Common myeloid progenitor, CD34-positive (primary cell): ENCODE measurements around the gene CRYZL1.

ENCODE experiments used
- CTCF ChIA-PET: fragments of 350-600 bp; sonication (Branson Sonifier 250); formaldehyde crosslinking; loops from one replicate; lab custom pipeline; 2021; ENCODE audit warnings: antibody characterized with exemption; lab: Charles Lee
- POLR2A ChIA-PET: fragments of 350-600 bp; sonication (Branson Sonifier 250); formaldehyde crosslinking; loops from one replicate; lab custom pipeline; 2021; ENCODE audit warnings: antibody characterized with exemption; lab: Charles Lee
- DNase-seq, 3 donors: peaks; one replicate each; pipeline versions ENCODE4 v3.0.0 to v3.0.0-alpha.2; 2013
- H3K27ac ChIP-seq, 2 experiments: 1 replicate in 1 of 2; 2 replicates in 1 of 2; pipeline ENCODE4 v1.7.0; 2013; ENCODE audit warnings: inconsistent platforms in 2 of 2, low read length in 2 of 2, mild to moderate bottlenecking in 2 of 2, low read depth in 1 of 2, moderate library complexity in 1 of 2; ENCODE audit not compliant: severe bottlenecking in 2 of 2, insufficient read depth in 1 of 2, poor library complexity in 1 of 2
- H3K27me3 ChIP-seq, 5 experiments: replicated peaks in 2 of 5; 1 replicate in 3 of 5; 2 replicates in 2 of 5; pipeline versions ENCODE4 v1.6.1 to v1.7.0; 2013; ENCODE audit warnings: low read length in 4 of 5, mild to moderate bottlenecking in 2 of 5, moderate library complexity in 2 of 5, inconsistent platforms in 1 of 5; ENCODE audit not compliant: insufficient read depth in 5 of 5, control insufficient read depth in 4 of 5
- H3K36me3 ChIP-seq, 4 experiments: 1 replicate in 2 of 4; 2 replicates in 2 of 4; pipeline versions ENCODE4 v1.6.1 to v1.7.0; 2013; ENCODE audit warnings: low read length in 3 of 4, control low read depth in 1 of 4, mild to moderate bottlenecking in 1 of 4; ENCODE audit not compliant: control insufficient read depth in 4 of 4, insufficient read depth in 4 of 4
- H3K4me1 ChIP-seq, 4 experiments: 1 replicate in 3 of 4; 2 replicates in 1 of 4; pipeline versions ENCODE4 v1.6.1 to v1.7.1; 2013; ENCODE audit warnings: low read length in 3 of 4, mild to moderate bottlenecking in 3 of 4, control low read depth in 1 of 4, inconsistent platforms in 1 of 4, moderate library complexity in 1 of 4; ENCODE audit not compliant: control insufficient read depth in 4 of 4, insufficient read depth in 4 of 4; ENCODE audit errors: control extremely low read depth in 1 of 4
- H3K4me3 ChIP-seq, 7 experiments: 1 replicate in 4 of 7; 2 replicates in 3 of 7; pipeline versions ENCODE4 v1.5.1 to v1.7.0; 2013; ENCODE audit warnings: mild to moderate bottlenecking in 7 of 7, low read length in 6 of 7, moderate library complexity in 6 of 7, inconsistent platforms in 2 of 7, low read depth in 2 of 7, control low read depth in 1 of 7; ENCODE audit not compliant: insufficient read depth in 4 of 7, control insufficient read depth in 1 of 7; ENCODE audit errors: extremely low read depth in 1 of 7
- H3K9me3 ChIP-seq, 5 experiments: 1 replicate in 4 of 5; 2 replicates in 1 of 5; pipeline versions ENCODE4 v1.6.1 to v1.7.1; 2013; ENCODE audit warnings: low read length in 4 of 5, mild to moderate bottlenecking in 2 of 5, inconsistent platforms in 1 of 5, low read depth in 1 of 5, moderate library complexity in 1 of 5; ENCODE audit not compliant: control insufficient read depth in 4 of 5, insufficient read depth in 2 of 5; ENCODE audit errors: control extremely low read depth in 1 of 5
- WGBS: methylation state at CpG from one replicate; pipeline ENCODE4 v1.1.5; 2013; ENCODE audit not compliant: insufficient coverage; 5-methylcytosine and 5-hydroxymethylcytosine counted together

The CRYZL1 gene

DNA sequence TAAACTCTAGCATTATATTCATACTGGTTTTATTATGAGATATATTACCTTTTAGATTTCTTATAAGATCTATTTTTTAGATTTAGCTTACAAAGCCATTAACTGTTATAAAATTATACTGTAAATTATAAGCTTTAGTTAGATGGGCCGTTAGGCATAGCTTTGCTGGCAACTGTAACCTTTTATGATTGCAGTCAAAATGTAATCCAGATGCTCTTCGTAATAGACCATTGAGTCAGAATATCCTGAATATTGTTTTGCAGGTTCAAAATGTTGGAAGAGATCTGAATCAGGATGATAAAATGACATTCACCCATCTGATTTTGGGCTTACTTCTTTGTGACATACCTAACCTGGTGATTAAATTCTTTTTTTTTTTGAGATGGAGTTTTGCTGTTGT is 21.7 kb upstream of the CRYZL1 start:
- Histone ChIP-seq H3K36me3 (no peaks in the 10 kb centered on the region), H3K4me1 (no peaks in the 10 kb centered on the region), H3K27me3 (no peaks in the 10 kb centered on the region), H3K9me3 (no peaks in the 10 kb centered on the region), H3K4me3 (no peak overlapping the region), H3K27ac (no peak overlapping the region)
- ChIA-PET CTCF (no interaction called here), POLR2A (no interaction called here)
- no peak for DNase-seq
- whole genome bisulfite sequencing, result no CpG with 5 or more reads among the region's 2 CpGs

DNA sequence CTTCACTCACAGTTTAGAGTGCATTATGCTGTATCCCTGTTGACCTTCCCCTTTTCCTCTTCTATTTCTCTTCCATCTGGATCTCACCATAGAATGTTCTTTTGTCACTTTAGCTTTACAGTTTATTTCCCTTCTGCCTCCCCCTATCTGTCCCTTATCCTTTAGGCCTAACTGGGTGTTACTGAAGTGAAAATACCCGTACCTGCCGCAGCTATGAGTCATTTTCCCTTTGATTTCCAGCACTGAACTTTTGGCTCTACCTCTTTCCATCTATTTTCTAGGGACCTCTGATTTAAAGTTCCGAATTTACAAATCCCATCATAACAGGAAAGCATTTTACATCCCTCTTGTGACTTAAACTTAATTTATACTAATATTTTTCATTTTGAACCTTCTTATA is 20.5 kb upstream of the CRYZL1 start:
- CTCF ChIA-PET, result no interaction called here
- Histone ChIP-seq H3K4me3 (no peak overlapping the region), H3K27me3 (no peaks in the 10 kb centered on the region), H3K27ac (no peak overlapping the region), H3K4me1 (peaks cover 0 to 5% (median 2%) of the 10 kb centered on the region in 4 experiments), H3K36me3 (no peaks in the 10 kb centered on the region), H3K9me3 (no peaks in the 10 kb centered on the region)
- no peak for DNase-seq
- WGBS, result 100% methylated on average over 2 of the region's 3 CpGs
- POLR2A ChIA-PET, result no interaction called here

GRCh38 chr21:33661146-33661545 is 19.6 kb upstream of the CRYZL1 start:
- ChIA-PET CTCF (interaction anchor here (1.0 kb wide), 1 partner anchor 11 kb away, joined by 4 read pairs; no protein-coding TSS in a partner anchor), POLR2A (no interaction called here)
- Histone ChIP-seq H3K36me3 (no peaks in the 10 kb centered on the region), H3K4me1 (peaks cover 0 to 6% (median 3%) of the 10 kb centered on the region in 4 experiments), H3K27me3 (no peaks in the 10 kb centered on the region), H3K27ac (no peak overlapping the region), H3K9me3 (no peaks in the 10 kb centered on the region), H3K4me3 (no peak overlapping the region)
- DNase-seq, result no peak
- 100% methylated on average over 1 of the region's 1 CpG for whole genome bisulfite sequencing

- Histone ChIP-seq H3K36me3 (no peaks in the 10 kb centered on the region), H3K4me1 (peaks cover 0 to 7% (median 3%) of the 10 kb centered on the region in 4 experiments), H3K27ac (no peak overlapping the region), H3K4me3 (no peak overlapping the region), H3K9me3 (no peaks in the 10 kb centered on the region), H3K27me3 (no peaks in the 10 kb centered on the region)
- POLR2A ChIA-PET, result no interaction called here
- no CpG with 5 or more reads among the region's 1 CpG for WGBS
- DNase-seq, result no peak
- CTCF ChIA-PET, result interaction anchor here (1.0 kb wide), 1 partner anchor 11 kb away, joined by 4 read pairs; no protein-coding TSS in a partner anchor
These were observed 18.9 kb upstream of the CRYZL1 start for GRCh38 chr21:33660406-33660805.

GRCh38 chr21:33659568-33659949 is 18.0 kb upstream of the CRYZL1 start:
- POLR2A ChIA-PET, result no interaction called here
- Histone ChIP-seq H3K4me1 (peaks cover 0 to 13% (median 6%) of the 10 kb centered on the region in 4 experiments), H3K36me3 (no peaks in the 10 kb centered on the region), H3K4me3 (no peak overlapping the region), H3K27me3 (no peaks in the 10 kb centered on the region), H3K27ac (no peak overlapping the region), H3K9me3 (no peaks in the 10 kb centered on the region)
- CTCF ChIA-PET, result interaction anchor here (0.9 kb wide), 1 partner anchor 66 kb away, joined by 3 read pairs; no protein-coding TSS in a partner anchor
- DNase-seq, result no peak
- WGBS, result no CpG with 5 or more reads among the region's 1 CpG

GRCh38 chr21:33658919-33659567 is 17.5 kb upstream of the CRYZL1 start:
- 97% methylated on average over 6 of the region's 7 CpGs for WGBS
- ChIA-PET POLR2A (no interaction called here), CTCF (interaction anchor here (0.9 kb wide), 1 partner anchor 65 kb away, joined by 3 read pairs; no protein-coding TSS in a partner anchor)
- no peaks in the 10 kb centered on the region for H3K36me3 ChIP-seq
- no peak overlapping the region for H3K4me3 ChIP-seq
- no peaks in the 10 kb centered on the region for H3K27me3 ChIP-seq
- no peaks in the 10 kb centered on the region for H3K9me3 ChIP-seq
- no peak overlapping the region for H3K27ac ChIP-seq
- H3K4me1 ChIP-seq, result peaks cover 0 to 13% (median 6%) of the 10 kb centered on the region in 4 experiments
- DNase-seq, result no peak

- H3K36me3 ChIP-seq, result no peaks in the 10 kb centered on the region
- ChIA-PET POLR2A (no interaction called here), CTCF (no interaction called here)
- H3K9me3 ChIP-seq, result peaks cover 0 to 3% (median 0%) of the 10 kb centered on the region in 5 experiments
- no peak overlapping the region for H3K4me3 ChIP-seq
- H3K4me1 ChIP-seq, result peaks cover 0 to 13% (median 6%) of the 10 kb centered on the region in 4 experiments
- no peak overlapping the region for H3K27ac ChIP-seq
- H3K27me3 ChIP-seq, result no peaks in the 10 kb centered on the region
- WGBS, result 66% methylated on average over 5 of the region's 8 CpGs
- no peak for DNase-seq
These were observed 15.7 kb upstream of the CRYZL1 start for GRCh38 chr21:33657124-33657820.
